Fibroblast of lung (primary cell): Measurements from ENCODE around the gene EDC3.

Source experiments
- EZH2 ChIP-seq: IDR thresholded peaks from 2 replicates; pipeline ENCODE4 v1.5.1; 2012; ENCODE audit warnings: low read length, control low read depth, mild to moderate bottlenecking; ENCODE audit errors: missing control alignments
- TF ChIP-seq, protein P1 (sequence below), 2 donors: IDR thresholded peaks in 1 of 2; conservative IDR thresholded peaks in 1 of 2; 1 replicate in 1 of 2; 2 replicates in 1 of 2; pipeline ENCODE4 v1.5.1; 2011 to 2012; ENCODE audit warnings: low read length in 2 of 2, control low read depth in 1 of 2, inconsistent platforms in 1 of 2, low read depth in 1 of 2, mild to moderate bottlenecking in 1 of 2

DNA sequence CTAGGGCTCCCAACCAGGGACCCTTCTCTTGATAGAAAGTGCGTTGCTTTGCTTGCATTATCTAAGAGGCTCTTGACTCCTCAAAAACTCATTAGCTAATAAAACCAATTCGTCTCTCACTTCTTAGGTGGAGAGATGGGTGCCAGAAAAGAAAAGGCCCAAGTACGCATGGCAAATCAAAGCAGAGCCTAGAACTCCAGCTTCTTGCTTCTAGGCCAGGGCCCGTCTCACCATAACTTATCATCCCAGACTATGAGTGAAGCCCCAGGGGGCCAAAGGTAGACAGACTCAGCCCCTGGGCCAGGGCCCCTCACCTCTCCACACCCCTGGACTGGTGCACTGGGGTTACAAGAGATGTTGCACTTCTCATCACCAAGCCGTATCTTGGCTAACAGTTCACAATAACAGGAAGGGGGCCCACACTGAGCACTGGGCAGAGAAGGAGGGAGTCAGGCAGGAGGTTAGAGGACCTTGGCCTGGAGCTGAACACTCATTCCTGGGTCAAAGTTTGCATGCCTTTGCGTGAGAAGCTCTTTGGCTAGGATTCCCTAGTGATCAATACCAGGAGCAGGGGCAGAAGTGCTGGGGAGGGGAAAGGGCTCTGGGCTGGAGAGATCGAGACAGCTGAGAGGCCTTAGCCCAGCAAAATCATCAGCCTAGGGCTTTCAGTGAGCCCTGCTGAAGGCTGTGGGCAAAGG is 34.9 kb upstream of the EDC3 start:
- TF ChIP-seq EZH2 = no peak
- TF ChIP-seq, protein P1, sequence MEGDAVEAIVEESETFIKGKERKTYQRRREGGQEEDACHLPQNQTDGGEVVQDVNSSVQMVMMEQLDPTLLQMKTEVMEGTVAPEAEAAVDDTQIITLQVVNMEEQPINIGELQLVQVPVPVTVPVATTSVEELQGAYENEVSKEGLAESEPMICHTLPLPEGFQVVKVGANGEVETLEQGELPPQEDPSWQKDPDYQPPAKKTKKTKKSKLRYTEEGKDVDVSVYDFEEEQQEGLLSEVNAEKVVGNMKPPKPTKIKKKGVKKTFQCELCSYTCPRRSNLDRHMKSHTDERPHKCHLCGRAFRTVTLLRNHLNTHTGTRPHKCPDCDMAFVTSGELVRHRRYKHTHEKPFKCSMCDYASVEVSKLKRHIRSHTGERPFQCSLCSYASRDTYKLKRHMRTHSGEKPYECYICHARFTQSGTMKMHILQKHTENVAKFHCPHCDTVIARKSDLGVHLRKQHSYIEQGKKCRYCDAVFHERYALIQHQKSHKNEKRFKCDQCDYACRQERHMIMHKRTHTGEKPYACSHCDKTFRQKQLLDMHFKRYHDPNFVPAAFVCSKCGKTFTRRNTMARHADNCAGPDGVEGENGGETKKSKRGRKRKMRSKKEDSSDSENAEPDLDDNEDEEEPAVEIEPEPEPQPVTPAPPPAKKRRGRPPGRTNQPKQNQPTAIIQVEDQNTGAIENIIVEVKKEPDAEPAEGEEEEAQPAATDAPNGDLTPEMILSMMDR (conservative IDR thresholded peaks at IDR 0.05 in 1 of 2, IDR thresholded peaks at IDR 0.05 in 1 of 2; ENCODE audit: low read depth in 1 of 2, low read length in 2 of 2) = no peak
